HG03045 (cell line): ENCODE measurements around the gene PFDN2.

Source experiments
- ATAC-seq: cut with Tn5 transposase; IDR thresholded peaks from one replicate; pipeline ENCODE4 v1.9.1; 2021; ENCODE audit warnings: mild to moderate bottlenecking, moderate library complexity; ENCODE audit not compliant: unreplicated experiment

The PFDN2 gene

DNA sequence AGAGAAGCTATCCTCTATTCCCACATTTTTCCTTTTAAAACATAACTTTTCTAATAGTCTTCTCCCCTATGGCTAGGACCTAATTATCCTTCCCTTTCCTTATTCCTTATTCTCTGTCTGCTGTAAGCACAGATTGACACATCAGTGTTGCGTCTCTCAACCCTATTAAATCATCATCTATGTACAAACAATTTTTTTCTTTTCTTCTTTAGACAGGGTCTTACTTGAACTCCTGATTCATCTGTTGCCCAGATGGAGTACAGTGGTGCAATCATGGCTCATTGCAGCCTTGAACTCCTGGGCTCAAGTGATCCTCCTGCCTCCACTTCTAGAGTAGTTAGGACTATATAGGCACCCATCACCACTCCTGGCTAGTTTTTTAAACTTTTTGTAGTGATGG is 11.4 kb downstream of the PFDN2 start:
- ATAC-seq: no peak

DNA sequence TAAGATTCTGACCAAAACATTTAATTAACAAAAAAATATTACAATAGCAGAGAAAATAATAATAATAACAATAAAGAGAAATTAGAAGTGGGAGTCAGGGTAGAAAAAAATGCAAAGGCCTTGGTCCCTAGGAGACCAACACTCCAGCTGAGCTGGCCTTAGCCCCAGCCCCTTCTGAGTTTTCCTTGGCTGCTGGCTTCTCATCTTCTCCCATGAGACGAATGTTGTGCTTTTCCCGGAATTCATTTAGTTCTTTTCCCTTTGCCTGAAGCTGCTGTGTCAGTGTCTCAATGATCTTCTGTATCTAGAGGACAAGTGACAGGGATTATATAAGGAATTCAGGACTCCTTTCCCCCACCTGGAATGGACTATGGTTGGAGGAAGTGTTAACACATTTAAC is 17.3 kb downstream of the PFDN2 start:
- ATAC-seq: no peak

DNA sequence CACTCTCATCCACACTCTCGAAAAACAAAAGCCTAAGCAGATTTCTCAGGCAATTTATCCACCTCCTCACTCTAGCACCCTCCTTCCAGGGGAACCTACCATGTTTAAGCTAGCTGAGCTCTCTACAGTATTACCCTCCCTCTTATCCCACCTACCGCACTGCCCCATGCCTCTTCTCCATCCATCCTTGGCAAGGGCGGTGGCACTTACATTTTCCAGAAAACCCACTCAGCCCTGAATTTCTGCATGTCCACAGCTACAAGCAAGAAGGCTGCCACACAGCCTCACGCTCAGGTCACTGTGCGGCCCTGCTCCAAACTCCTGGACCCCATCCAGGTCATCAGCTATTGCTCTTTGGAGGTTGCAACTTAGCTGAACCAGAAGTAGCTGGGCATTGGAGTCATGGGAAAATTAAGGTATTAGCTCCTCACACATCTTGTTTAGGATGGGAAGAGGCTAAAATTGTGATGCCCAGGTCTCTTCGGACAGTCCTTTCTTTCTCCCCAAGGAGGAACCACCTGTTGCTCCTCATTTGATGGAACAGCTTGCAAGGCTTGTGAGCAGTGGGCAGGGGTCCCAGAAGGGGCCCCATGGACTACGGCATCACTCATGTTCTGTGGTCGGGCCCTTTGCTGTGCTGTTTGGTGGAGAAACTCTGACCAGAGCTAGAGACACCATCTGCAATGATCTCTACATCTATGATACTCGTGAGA is 18.6 kb downstream of the PFDN2 start:
- no peak for ATAC-seq

DNA sequence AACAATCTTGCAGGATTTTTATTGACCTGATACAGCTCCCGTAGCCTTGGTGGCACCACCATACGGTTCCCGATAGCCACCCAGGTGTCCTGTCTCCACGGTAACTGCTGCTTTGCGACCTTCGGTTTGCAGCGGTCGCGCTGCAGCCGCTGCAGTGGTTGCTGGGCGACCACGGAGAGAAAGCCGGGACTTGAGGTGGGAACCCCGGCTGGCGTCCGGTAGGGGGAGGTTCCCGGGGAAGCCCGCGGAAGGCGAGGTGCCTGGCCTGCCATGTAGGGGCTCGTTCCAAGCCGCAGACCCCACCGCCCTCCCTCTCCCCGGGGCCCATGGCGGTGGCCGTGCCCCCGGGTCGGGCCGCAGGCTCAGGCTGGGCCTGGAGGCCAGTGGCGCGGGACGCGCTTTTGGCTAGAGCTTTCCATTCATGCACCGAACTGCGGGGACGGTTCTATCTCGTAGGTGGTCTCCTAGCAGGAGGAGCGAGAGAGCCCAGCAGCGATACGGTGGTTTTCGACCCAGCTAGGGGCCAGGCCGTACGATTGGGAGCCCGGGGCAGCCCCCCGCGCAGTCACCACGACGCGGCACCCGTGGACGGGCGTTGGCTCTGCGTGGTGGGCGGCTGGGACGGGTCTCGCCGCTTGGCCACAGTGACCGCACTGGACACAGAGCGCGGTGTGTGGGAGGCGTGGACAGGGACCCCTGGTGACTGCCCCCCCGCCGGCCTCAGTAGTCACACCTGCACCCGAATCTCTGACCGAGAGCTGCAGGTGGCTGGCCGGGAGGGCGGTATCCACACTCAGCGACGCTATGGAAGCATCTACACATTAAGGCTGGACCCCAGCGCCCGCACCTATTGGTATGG is 19.4 kb downstream of the PFDN2 start, which contains the start of gene KLHDC9:
KLHDC9 (plus strand) TSS at position 152 of the 859 bp plus-strand sequence; CDS start at position 327, 175 bp downstream.
- ATAC-seq: peak; percentile 65

DNA sequence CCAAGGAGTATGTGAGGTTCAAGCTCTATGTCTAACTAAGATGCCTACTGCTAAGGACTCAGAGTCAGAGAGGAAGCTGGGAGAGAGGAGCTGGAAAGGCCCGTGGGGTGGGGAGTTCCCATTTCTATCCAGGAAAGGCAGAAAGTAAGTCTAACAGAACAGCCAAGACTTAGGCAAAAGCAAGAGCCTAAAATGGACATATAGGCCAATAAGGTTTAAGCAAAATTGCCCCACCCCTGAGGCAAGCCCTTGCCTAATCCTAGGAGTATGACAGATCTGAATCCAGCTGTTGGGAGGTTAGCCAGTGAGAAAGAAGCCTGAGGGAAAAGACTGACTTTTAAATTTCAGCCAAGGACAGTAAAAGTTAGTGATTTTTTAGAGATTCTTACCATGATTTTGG is 21.3 kb downstream of the PFDN2 start:
- ATAC-seq: no peak

DNA sequence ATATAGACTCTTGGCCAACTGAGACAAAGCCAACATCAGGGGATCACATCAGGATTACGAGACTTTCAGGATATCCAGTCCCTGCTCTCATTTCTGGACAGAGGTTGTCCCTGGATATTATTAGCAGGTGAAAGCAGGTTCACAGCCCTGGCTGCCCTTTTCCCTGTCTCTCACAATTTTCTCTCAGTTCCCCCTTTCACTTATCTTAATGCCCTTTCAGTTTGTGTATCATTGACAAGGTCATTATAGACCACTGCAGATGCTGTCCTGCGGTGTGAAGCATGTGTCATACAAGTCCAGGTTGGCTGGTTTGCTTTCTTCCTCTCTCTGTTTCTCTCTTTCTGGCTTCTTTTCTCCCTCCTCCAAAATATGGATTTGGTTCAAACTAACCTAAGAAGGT is 21.8 kb downstream of the PFDN2 start:
- no peak for ATAC-seq

DNA sequence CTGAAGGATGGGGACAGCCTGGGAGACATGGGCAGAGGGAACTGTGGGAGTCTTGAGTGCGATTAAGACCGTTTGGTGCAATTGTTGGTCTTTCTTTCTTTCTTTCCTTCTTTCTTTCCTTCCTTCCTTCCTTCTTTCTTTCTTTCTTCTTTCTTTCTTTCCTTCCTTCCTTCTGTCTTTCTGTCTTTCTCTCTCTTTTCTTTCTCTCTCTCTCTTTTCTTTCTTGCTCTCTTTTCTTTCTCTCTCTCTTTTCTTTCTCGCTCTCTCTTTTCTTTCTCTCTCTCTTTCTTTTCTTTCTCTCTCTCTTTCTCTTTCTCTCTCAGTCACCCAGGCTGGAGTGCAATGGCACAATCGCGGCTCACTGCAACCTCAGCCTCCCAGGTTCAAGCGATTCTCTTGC is 22.6 kb downstream of the PFDN2 start:
- ATAC-seq: no peak

DNA sequence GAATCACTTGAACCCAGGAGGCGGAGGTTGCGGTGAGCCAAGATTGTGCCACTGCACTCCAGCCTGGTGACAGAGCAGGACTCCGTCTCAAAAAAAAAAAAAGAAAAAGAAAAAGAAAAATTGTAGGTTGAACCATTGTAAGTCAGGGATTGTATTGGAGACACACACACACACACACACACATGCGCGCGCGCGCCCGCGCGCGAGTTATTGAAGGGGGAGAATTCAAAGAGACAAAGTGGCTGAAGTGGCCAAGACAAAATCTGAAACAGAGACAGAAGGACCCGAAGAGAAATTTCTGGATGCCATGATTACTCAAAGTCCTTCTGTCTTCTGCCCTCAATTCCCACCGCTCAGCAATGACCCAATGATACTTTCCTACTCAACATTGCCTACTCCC is 23.4 kb downstream of the PFDN2 start:
- ATAC-seq: no peak

DNA sequence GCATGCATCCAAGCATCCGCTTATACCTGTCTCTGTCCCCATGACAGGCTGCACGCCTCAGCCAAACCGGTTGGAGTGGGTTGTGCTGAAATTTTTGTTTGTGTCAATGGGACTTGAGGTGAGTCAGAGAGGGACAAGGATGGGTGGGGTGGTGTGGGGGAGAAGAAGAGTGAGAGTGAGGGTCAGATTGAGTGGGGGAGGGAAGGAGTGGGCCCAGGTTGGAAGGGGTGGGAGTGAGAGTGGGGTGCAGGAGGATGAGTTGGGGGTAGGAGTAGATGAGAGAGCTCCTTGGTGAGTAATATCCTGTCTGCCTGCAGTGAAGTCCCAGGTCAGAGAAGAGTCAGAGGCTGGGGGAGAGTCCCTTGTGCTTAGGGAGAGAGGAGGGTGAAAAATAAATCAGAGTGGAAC is 25.2 kb downstream of the PFDN2 start:
- no peak for ATAC-seq

DNA sequence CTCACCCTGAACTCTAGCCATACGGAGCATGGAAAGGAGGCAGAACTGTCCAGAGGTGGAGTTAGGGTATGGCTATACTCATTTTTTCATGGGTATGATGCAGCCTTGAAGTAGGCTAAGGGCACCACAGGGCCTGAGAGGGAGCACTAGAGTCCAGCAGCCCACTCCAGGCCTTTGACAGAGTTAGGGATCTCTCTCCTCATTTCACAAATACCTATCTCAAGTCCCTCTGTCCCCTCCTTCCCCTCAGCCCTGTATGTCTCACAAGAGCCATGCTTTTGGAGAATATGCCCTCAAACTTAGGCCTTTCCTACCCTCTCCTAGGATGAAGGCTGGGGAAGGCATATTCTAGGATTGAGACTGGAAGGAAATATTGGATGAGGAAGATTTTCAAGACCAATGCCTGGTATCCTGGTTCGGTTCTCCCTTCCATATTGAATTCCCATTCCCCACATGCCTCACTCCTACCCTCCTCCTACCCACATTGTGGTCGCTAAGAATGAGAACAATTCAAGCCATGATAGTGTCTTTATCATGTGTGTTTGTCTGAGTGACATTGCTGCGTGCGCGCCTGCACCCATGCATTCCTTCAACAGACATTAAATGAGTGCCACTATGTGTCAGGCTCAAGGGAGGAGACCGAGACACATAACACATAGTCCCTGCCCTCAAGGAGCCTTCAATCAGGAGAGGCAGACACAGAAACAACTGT is 25.9 kb downstream of the PFDN2 start:
- ATAC-seq: no peak

DNA sequence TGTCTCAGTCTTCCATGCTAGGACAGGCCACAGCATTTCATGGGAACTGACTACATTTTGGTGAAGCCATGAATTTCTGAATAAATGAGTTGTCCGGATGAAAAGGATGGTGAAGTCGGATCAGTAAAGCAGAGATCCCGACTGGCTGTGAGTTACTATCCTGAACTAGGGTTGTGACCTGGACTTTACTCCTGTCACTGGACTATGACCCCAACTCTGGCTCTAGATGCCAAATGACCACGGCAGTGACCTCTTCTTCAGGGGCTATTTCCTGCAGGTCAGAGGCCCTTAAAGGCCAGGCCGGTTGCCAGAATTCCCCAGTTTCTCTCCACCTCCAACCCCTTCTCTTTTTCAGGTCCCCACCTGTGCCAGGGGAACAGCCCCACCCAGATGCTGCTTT is 26.7 kb downstream of the PFDN2 start:
- ATAC-seq: no peak

DNA sequence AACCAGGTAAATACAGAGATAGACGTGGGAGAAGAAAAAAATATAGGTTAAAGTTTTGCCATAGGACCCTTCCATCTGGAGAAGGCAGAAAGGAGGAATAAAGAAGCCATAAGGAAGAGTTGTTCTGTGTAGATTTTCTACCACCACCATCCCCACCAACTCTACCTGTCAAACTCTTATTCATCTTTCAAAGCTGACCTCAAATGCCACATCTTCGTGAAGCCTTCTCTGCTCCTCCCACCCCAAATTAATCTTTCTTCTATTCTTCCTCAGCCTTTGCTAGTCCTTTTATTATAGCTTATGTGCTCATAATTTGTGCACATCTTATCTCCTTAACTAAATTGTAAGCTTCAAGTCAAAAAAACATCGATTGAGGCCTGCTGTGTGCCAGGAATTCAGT is 27.2 kb downstream of the PFDN2 start:
- ATAC-seq: no peak

DNA sequence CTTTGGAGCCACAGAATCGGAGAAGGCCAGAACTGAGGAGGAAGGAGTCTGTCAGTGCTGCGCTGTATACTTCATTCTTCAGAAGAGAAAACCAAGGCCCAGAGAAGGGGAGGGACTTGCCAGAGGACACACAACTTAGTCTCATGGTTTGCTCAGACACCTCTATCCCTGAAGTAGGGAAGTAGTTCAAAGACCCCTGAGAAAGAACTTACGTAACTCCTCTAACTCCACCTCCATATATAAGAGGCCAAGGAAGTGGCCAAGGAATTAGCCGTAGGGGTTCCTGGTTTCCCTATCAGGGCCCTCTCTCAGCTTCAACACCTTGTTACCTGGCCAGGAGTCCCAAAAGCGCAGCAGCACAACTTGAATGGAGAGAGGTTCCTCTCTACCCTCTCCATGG is 27.9 kb downstream of the PFDN2 start:
- ATAC-seq: no peak

DNA sequence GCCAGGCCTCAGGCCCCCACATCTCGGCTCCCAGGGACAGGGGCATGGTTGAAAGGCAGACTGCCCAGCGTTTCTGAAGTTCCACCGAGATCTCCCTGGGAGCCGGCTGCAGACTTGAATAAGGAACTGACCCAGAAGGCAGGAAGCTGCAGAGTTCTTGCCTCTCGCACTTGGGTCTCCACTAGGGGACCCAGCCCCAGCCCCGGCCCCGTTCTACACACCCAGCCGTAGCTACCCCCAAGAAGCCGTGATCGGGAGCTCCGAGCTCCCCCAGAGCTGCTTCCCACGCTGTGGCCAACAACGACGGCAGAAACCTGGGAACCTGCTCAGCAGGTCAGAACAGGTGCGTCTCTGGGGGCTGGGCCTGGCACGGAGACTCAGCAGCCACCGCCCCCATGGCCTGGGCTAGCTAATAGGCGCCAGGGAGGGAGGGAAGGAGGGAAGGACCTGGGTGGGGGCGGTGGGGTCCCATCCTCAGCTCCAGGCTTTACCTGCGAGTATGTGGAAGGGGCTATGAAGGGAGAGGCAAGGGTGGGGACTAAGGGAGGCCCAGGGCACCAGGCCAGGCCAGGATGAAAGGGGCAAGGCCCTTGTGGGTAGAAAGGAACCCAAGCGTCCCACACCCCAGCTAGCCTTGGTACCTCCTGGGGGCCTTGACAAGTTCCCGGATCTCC is 28.4 kb downstream of the PFDN2 start, which contains the start of gene NECTIN4:
NECTIN4 (minus strand) TSS at position 308 of the 674 bp plus-strand sequence; CDS start at position 46, 262 bp downstream.
- no peak for ATAC-seq

DNA sequence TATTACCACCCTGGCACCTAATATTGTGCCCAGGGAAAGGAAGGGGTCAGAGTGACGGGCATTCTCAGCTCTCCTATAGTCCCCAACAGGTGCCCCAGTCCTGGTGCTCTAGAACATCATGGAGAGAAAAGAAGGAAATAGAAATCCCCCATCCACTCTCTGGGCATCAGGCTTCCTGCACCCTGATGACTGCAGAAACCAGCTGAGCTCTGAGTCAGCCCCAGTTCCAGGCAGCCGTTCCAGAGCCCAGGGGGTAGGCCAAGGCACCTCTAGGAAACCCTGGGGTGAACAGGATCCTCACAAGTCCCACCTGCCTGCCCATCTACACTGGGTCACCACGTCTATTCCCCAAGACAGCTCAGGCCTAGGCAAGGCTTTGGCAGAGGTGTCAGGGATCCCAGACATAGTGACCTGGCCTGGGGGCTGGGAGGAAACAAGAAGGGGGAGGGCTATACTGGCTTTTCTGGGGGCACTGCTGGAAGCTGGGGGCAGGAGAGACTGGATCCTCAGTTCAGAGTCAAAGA is 29.2 kb downstream of the PFDN2 start:
- no peak for ATAC-seq

DNA sequence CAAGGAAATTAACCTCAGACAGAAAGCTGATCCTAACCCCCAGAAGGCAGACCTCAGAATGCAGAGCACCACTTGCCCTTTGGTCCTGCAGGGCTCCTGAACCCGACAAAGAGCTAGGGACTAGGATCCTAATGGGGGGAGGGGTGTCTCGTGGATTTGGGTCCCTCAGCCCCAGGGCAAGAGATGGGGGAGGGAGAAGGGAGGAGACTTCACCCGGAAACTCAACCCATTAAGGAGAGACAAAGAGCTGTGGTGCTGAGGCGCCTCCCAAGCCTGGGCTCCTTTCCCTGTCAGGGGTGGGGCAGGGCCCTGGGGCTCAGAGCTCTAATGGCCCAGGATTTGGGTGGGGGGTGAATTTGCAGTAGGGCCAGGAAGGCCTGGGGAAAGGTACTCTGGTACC is 31.4 kb downstream of the PFDN2 start:
- no peak for ATAC-seq

DNA sequence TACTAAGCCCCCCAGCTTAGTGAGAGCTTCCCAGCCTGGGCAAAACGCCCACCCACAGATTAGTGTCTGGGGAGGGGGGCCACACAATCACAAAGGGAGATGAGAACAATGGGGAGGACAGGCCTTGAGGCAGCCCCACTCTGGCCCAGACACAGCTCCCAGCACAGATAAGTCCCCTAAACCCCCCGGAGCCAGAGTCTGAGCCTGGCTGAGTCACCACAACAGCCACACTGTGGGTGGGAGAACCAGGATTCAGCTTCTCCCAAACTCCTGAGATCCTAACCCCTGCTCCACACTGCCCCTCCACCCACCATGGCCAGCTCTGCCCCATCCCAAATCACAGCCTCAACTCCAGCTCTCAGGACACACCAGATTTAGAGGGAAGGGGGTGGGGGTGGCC is 32.7 kb downstream of the PFDN2 start:
- ATAC-seq: no peak

DNA sequence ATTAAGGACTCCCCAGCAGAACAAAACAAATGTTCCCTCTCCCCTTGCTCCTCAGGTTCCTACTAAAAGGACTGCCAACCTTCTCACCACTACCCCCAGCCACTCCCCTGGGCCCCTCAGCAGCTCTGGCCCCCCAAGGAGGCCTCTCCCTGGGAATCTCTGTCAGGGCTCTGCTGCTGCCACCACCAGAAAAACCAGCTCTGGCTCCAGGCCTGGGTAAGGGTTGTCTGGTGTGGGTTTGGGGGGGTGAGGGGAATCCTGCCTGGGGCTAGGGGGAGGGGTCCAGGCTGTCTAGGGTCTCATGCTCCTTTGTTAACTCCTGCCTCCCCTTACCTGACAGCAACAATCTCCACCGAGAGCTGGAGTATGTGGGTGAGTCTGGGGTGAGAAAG is 33.2 kb downstream of the PFDN2 start:
- no peak for ATAC-seq

DNA sequence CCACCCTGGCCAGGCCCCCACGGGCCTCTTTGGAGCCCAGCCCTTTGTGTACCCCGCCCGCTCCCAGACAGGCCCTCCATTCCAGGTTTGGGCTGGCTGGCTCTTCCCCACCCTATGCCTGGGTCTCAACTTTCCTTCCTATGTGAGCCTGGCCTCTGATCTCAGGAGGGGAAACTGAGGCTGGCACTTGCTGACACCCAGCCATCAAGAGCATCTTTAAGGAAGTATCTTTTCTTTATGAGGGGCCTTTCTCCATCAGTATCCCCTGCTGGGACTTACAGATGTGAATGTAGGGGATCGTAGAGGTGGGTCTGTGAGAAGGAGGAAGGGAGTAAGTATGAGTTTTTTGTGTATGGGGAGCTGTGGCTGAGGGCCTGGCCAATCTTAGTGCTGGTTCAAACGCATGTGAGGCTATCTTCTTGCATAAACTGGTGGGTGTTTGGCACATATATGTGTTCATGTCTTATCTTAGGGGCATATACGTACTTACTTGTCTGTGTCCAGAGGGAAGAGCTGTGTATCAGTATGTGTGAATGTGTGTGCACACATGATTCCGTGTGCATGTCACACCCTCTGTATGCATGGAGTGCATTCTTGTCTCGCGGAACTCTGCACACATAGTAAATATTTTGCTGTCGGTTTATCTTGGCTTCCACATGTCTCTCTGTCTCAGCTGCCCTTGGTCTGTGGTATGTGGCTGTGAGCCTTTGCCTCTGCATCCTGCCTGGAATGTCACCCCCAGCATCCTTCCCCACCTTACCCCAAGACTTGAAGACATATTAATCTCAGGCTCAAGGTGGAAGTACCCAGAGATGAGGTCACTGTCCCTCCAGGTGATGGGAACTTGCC is 33.9 kb downstream of the PFDN2 start:
- no peak for ATAC-seq
